ENCODE measurements around the gene HDAC7.
A peak's percentile ranks its signal among the peaks of the same experiment; 100 is the strongest.

GRCh38 chr12:47767216-47767724 lies 52.4 kb downstream of the HDAC7 start:
- TF ChIP-seq CTCF (IDR thresholded peaks at IDR 0.05; ENCODE audit: poor library complexity): peak; percentile 46
- TF ChIP-seq EZH2phosphoT487 (IDR thresholded peaks at IDR 0.05; ENCODE audit: low read depth, severe bottlenecking, unreplicated experiment): no peak
- no peak for TF ChIP-seq EZH2 (IDR thresholded peaks at IDR 0.05; ENCODE audit: borderline replicate concordance)

All from hepatocyte (in vitro differentiated cells).